T-helper 2 cell treated with Interferon-gamma antibody and Interleukin-4, amounts not matched to agents 100 ng/mL and 5 ng/mL, for 36 hours (primary cell): ENCODE results near the gene TMEM255A. TPM values are rescaled to one million over a fixed set of nuclear protein-coding genes. Genes with fewer than 3 reads are reported as not detected.

ENCODE experiments used
- intact Hi-C: fragments of 100-400 bp; cut with micrococcal nuclease; formaldehyde crosslinking; loops from one replicate; pipeline ENCODE4 v1.15.1; 2023
- total RNA-seq: library from RNA; stranded (reverse); gene quantifications from 2 replicates; pipeline ENCODE4 v1.2.3, GENCODE V29; 2022

Gene TMEM255A
- total RNA-seq, 1 donor from 2014 or later, result not detected

- intact Hi-C loops, result no loop called here
Measured at GRCh38 chrX:120213438-120214265, 97.6 kb downstream of the TMEM255A start.

Other genes with a start within 250 kb of the TMEM255A start
- not detected in 2 replicates for gene RHOXF2B, start 233.8 kb downstream of the TMEM255A start, total RNA-seq
- gene RHOXF1, start 195.5 kb downstream of the TMEM255A start, total RNA-seq, result not detected in 2 replicates
- gene RHOXF2, start 152.8 kb downstream of the TMEM255A start, total RNA-seq, result not detected in 2 replicates
- 12.6 and 13.2 TPM in 2 replicates for gene ZBTB33, start 60.6 kb downstream of the TMEM255A start, total RNA-seq
- not detected in 2 replicates for gene ATP1B4, start 50.6 kb upstream of the TMEM255A start, total RNA-seq
- 51.9 and 54.6 TPM in 2 replicates for gene LAMP2, start 157.8 kb upstream of the TMEM255A start, total RNA-seq
- 30.8 and 33.8 TPM in 2 replicates for gene CUL4B, start 249.5 kb upstream of the TMEM255A start, total RNA-seq